ENCODE results near the gene ASIC3. TPM values are rescaled to one million over a fixed set of nuclear protein-coding genes. Genes with fewer than 3 reads are reported as not detected.

The ASIC3 gene
- polyA plus RNA-seq, 1 donor (not counting 4 experiments of a cell fraction or from before 2014, with no cell fraction given): 0.35 TPM

- peaks cover 5 to 9% of the 10 kb centered on the region in 2 experiments for H3K36me3 ChIP-seq (ENCODE audit: control insufficient read depth in 2 of 2, extremely low read depth in 1 of 2, insufficient read depth in 2 of 2, low read length in 2 of 2)
- H2AFZ ChIP-seq (ENCODE audit: control insufficient read depth, low read length): no peak overlapping the region
- TF ChIP-seq CTCF (optimal IDR thresholded peaks at IDR 0.05 in 1 of 3, IDR thresholded peaks at IDR 0.05 in 1 of 3, conservative IDR thresholded peaks at IDR 0.05 in 1 of 3; ENCODE audit: extremely low read depth in 1 of 3, insufficient read depth in 2 of 3, low read length in 3 of 3): peak in 1 of 3 experiments; percentile 23
- TF ChIP-seq EZH2 (IDR thresholded peaks at IDR 0.05; ENCODE audit: low read length): no peak
- dilution Hi-C loops (cut with MboI; ENCODE audit: extremely low pct_ligation_motif_present, low sequenced_read_pairs): no loop called here
- no peak for DNase-seq (ENCODE audit: low read depth, low spot score)
- peaks cover 9% of the 10 kb centered on the region for H4K20me1 ChIP-seq (ENCODE audit: control insufficient read depth, extremely low read depth, insufficient read depth, low read length)
- H3K27ac ChIP-seq (ENCODE audit: control insufficient read depth, insufficient read depth, low read length): no peak overlapping the region
- H3K9ac ChIP-seq (ENCODE audit: control insufficient read depth, extremely low read depth, insufficient read depth, low read length): no peak overlapping the region
- no peak overlapping the region for H3K4me3 ChIP-seq (ENCODE audit: control insufficient read depth in 2 of 3, extremely low read depth in 1 of 3, insufficient read depth in 2 of 3, low read depth in 1 of 3, low read length in 3 of 3)
- no peaks in the 10 kb centered on the region for H3K9me3 ChIP-seq (ENCODE audit: control insufficient read depth, low read depth, low read length)
- H3K9me1 ChIP-seq (ENCODE audit: control insufficient read depth, extremely low read depth, insufficient read depth, low read length): no peaks in the 10 kb centered on the region
- H3K27me3 ChIP-seq (ENCODE audit: control insufficient read depth, extremely low read depth, insufficient read depth, low read length): no peaks in the 10 kb centered on the region
- peaks cover 88% of the 10 kb centered on the region for H3K79me2 ChIP-seq (ENCODE audit: control insufficient read depth, insufficient read depth, low read length)
- no peak overlapping the region for H3K4me2 ChIP-seq (ENCODE audit: control insufficient read depth, extremely low read depth, insufficient read depth, low read depth, low read length)
- no peak for FAIRE-seq
- H3K4me1 ChIP-seq (ENCODE audit: control insufficient read depth, extremely low read depth, insufficient read depth, low read length): no peaks in the 10 kb centered on the region
These were observed 46.9 kb downstream of the ASIC3 start for GRCh38 chr7:151095123-151095797.

- Histone ChIP-seq H4K20me1 (ENCODE audit: control insufficient read depth, extremely low read depth, insufficient read depth, low read length) (peaks cover 9% of the 10 kb centered on the region), H3K9me3 (ENCODE audit: control insufficient read depth, low read depth, low read length) (no peaks in the 10 kb centered on the region), H3K27me3 (ENCODE audit: control insufficient read depth, extremely low read depth, insufficient read depth, low read length) (no peaks in the 10 kb centered on the region), H3K27ac (ENCODE audit: control insufficient read depth, insufficient read depth, low read length) (no peak overlapping the region), H3K4me1 (ENCODE audit: control insufficient read depth, extremely low read depth, insufficient read depth, low read length) (no peaks in the 10 kb centered on the region), H3K79me2 (ENCODE audit: control insufficient read depth, insufficient read depth, low read length) (peaks cover 89% of the 10 kb centered on the region), H3K36me3 (ENCODE audit: control insufficient read depth in 2 of 2, extremely low read depth in 1 of 2, insufficient read depth in 2 of 2, low read length in 2 of 2) (peaks cover 5 to 9% of the 10 kb centered on the region in 2 experiments), H3K9ac (ENCODE audit: control insufficient read depth, extremely low read depth, insufficient read depth, low read length) (no peak overlapping the region), H3K4me3 (ENCODE audit: control insufficient read depth in 2 of 3, extremely low read depth in 1 of 3, insufficient read depth in 2 of 3, low read depth in 1 of 3, low read length in 3 of 3) (no peak overlapping the region), H3K9me1 (ENCODE audit: control insufficient read depth, extremely low read depth, insufficient read depth, low read length) (no peaks in the 10 kb centered on the region), H3K4me2 (ENCODE audit: control insufficient read depth, extremely low read depth, insufficient read depth, low read depth, low read length) (no peak overlapping the region), H2AFZ (ENCODE audit: control insufficient read depth, low read length) (no peak overlapping the region)
- FAIRE-seq (no peak), DNase-seq (ENCODE audit: low read depth, low spot score) (no peak)
- dilution Hi-C loops (cut with MboI; ENCODE audit: extremely low pct_ligation_motif_present, low sequenced_read_pairs): no loop called here
- TF ChIP-seq CTCF (optimal IDR thresholded peaks at IDR 0.05 in 1 of 3, IDR thresholded peaks at IDR 0.05 in 1 of 3, conservative IDR thresholded peaks at IDR 0.05 in 1 of 3; ENCODE audit: extremely low read depth in 1 of 3, insufficient read depth in 2 of 3, low read length in 3 of 3) (no peak), EZH2 (IDR thresholded peaks at IDR 0.05; ENCODE audit: low read length) (no peak)
These were observed 47.6 kb downstream of the ASIC3 start for GRCh38 chr7:151095828-151096475.
